ENCODE measurements around the gene CASP8. TPM values are rescaled to one million over a fixed set of nuclear protein-coding genes. Genes with fewer than 3 reads are reported as not detected.

Gene CASP8
- total and polyA plus RNA-seq, 9 of the 15 experiments (the other 6 are each of a cell fraction or from before 2014, with no cell fraction given) = 10.2 to 31.4 (median 19.4) TPM

GRCh38 chr2:201220102-201220570 is 40.2 kb upstream of the CASP8 start (continued):
- TF ChIP-seq ZNF431 (CRISPR knock-in tag; IDR thresholded peaks at IDR 0.05) (no peak), ZNF174 (CRISPR knock-in tag; IDR thresholded peaks at IDR 0.05) (no peak), WHSC1 (IDR thresholded peaks at IDR 0.05; ENCODE audit: low read length) (no peak), TSC22D4 (tag; IDR thresholded peaks at IDR 0.05) (no peak), SRSF1 (IDR thresholded peaks at IDR 0.05; ENCODE audit: low read depth, low read length) (no peak), ZNF232 (CRISPR knock-in tag; IDR thresholded peaks at IDR 0.05) (no peak), ZNF133 (CRISPR knock-in tag; IDR thresholded peaks at IDR 0.05) (no peak), KDM2B (CRISPR knock-in tag; IDR thresholded peaks at IDR 0.05) (no peak), TRIM24 (IDR thresholded peaks at IDR 0.05) (peak; percentile 17 to 69; a peak in 3 of 4 replicates), ZFP91 (CRISPR knock-in tag; IDR thresholded peaks at IDR 0.05) (no peak), ETV6 (IDR thresholded peaks at IDR 0.05; ENCODE audit: borderline replicate concordance in 1 of 2, low read depth in 2 of 2, low read length in 1 of 2) (peak in 1 of 2 experiments; percentile 58; a peak in 1 of 4 replicates), ETV6 (CRISPR knock-in tag; IDR thresholded peaks at IDR 0.05; ENCODE audit: borderline replicate concordance) (no peak), SMAD3 (CRISPR knock-in tag; conservative IDR thresholded peaks at IDR 0.05) (no peak), ZNF224 (CRISPR knock-in tag; IDR thresholded peaks at IDR 0.05) (no peak), ZNF655 (CRISPR knock-in tag; IDR thresholded peaks at IDR 0.05) (no peak), ARID2 (IDR thresholded peaks at IDR 0.05) (no peak), MLLT1 (IDR thresholded peaks at IDR 0.05) (no peak), CHCHD3 (CRISPR knock-in tag; IDR thresholded peaks at IDR 0.05) (no peak), ZC3H4 (CRISPR knock-in tag; IDR thresholded peaks at IDR 0.05; ENCODE audit: borderline replicate concordance) (no peak), MAFK (IDR thresholded peaks at IDR 0.05; ENCODE audit: low read length) (no peak), ZNF395 (CRISPR knock-in tag; IDR thresholded peaks at IDR 0.05) (no peak), POLR2A (conservative IDR thresholded peaks at IDR 0.05) (no peak), EP300 (IDR thresholded peaks at IDR 0.05; ENCODE audit: low read length) (peak; percentile 74), ZFP30 (CRISPR knock-in tag; IDR thresholded peaks at IDR 0.05; ENCODE audit: borderline replicate concordance) (no peak), POLR2H (tag; IDR thresholded peaks at IDR 0.05; ENCODE audit: low read depth) (no peak), RBM22 (IDR thresholded peaks at IDR 0.05; ENCODE audit: low read depth, low read length, poor library complexity, severe bottlenecking) (no peak), SP1 (CRISPR knock-in tag; IDR thresholded peaks at IDR 0.05) (no peak), E2F3 (CRISPR knock-in tag; IDR thresholded peaks at IDR 0.05) (no peak)
